Hepatocyte (in vitro differentiated cells): ENCODE measurements around the gene HNRNPA2B1. TPM values are rescaled to one million over a fixed set of nuclear protein-coding genes. Genes with fewer than 3 reads are reported as not detected.
"Not testable (repeated sequence)": the region's sequence is repeated elsewhere in the genome, so short reads cannot be mapped to it uniquely, and the experiment has no call there.

ENCODE experiments used
- DNase-seq: peaks from one replicate; pipeline ENCODE4 v3.0.0-alpha.2; 2016; ENCODE audit warnings: low spot score
- H2AFZ ChIP-seq: fragments of 200-600 bp; sonication (generic); 2 replicates; pipeline ENCODE4 v1.6.0; 2016; ENCODE audit warnings: antibody characterized with exemption, mild to moderate bottlenecking
- H3K27ac ChIP-seq: fragments of 200-600 bp; sonication (generic); 2 replicates; pipeline ENCODE4 v1.5.1; 2016; ENCODE audit warnings: mild to moderate bottlenecking
- H3K27me3 ChIP-seq: fragments of 200-600 bp; sonication (generic); 2 replicates; pipeline ENCODE4 v1.6.1; 2016
- H3K36me3 ChIP-seq: fragments of 200-600 bp; sonication (generic); replicated peaks from 2 replicates; pipeline ENCODE4 v1.5.1; 2016; ENCODE audit warnings: low read depth; ENCODE audit not compliant: insufficient read depth
- H3K4me1 ChIP-seq: fragments of 200-600 bp; sonication (generic); 2 replicates; pipeline ENCODE4 v1.5.1; 2016; ENCODE audit warnings: mild to moderate bottlenecking, moderate library complexity; ENCODE audit not compliant: insufficient read depth
- H3K4me2 ChIP-seq: fragments of 200-600 bp; sonication (generic); 2 replicates; pipeline ENCODE4 v1.6.0; 2016
- H3K4me3 ChIP-seq: fragments of 200-600 bp; sonication (generic); 2 replicates; pipeline ENCODE4 v1.5.1; 2016; ENCODE audit warnings: mild to moderate bottlenecking
- H3K79me2 ChIP-seq: fragments of 200-600 bp; sonication (generic); 2 replicates; pipeline ENCODE4 v1.6.0; 2017; ENCODE audit warnings: mild to moderate bottlenecking
- H3K9me2 ChIP-seq: fragments of 200-600 bp; sonication (generic); replicated peaks from 2 replicates; pipeline ENCODE4 v1.6.0; 2017; ENCODE audit warnings: mild to moderate bottlenecking; ENCODE audit not compliant: insufficient read depth
- H3K9me3 ChIP-seq: fragments of 200-600 bp; sonication (generic); 2 replicates; pipeline ENCODE4 v1.5.1; 2016; ENCODE audit warnings: low read depth, mild to moderate bottlenecking
- H4K20me1 ChIP-seq: fragments of 200-600 bp; sonication (generic); 2 replicates; pipeline ENCODE4 v1.6.0; 2016; ENCODE audit warnings: mild to moderate bottlenecking; ENCODE audit not compliant: insufficient read depth, poor library complexity, severe bottlenecking
- CTCF ChIP-seq: fragments of 200-600 bp; sonication (generic); IDR thresholded peaks from 2 replicates; pipeline ENCODE4 v1.5.1; 2016; ENCODE audit warnings: antibody characterized with exemption, mild to moderate bottlenecking; ENCODE audit not compliant: poor library complexity
- EZH2 ChIP-seq: fragments of 200-600 bp; sonication (generic); IDR thresholded peaks from 2 replicates; pipeline ENCODE4 v1.6.1; 2016; ENCODE audit warnings: antibody characterized with exemption, mild to moderate bottlenecking, borderline replicate concordance
- EZH2phosphoT487 ChIP-seq: fragments of 200-600 bp; sonication (generic); IDR thresholded peaks from one replicate; pipeline ENCODE4 v1.6.1; 2018; ENCODE audit warnings: antibody characterized with exemption, mild to moderate bottlenecking, low read depth, moderate library complexity; ENCODE audit not compliant: unreplicated experiment, severe bottlenecking
- WGBS: methylation state at CpG from one replicate; pipeline ENCODE4 v1.1.6; 2016; ENCODE audit warnings: low lambda C conversion rate; ENCODE audit errors: missing lambda C conversion rate; 5-methylcytosine and 5-hydroxymethylcytosine counted together
- polyA plus RNA-seq: library from polyadenylated mRNA; unstranded; fragments of >200 nt; fragmentation: Nextera tagmentation; extraction: Ambion mirVana; gene quantifications from 2 replicates; pipeline ENCODE4 v1.2.1, GENCODE V29; 2016
- total RNA-seq: library from RNA; depleted of rRNA; stranded (reverse); fragments of >200 nt; gene quantifications from 2 replicates; pipeline ENCODE4 v1.2.3, GENCODE V29; 2014

The HNRNPA2B1 gene
- total and polyA plus RNA-seq, 2 experiments from 2014 or later: 193 to 553 TPM

- Histone ChIP-seq H3K79me2 (peaks cover 23% of the 10 kb centered on the region), H4K20me1 (no peaks in the 10 kb centered on the region), H3K4me3 (no peak overlapping the region), H3K9me2 (no peaks in the 10 kb centered on the region), H2AFZ (no peak overlapping the region), H3K27me3 (peaks cover 20% of the 10 kb centered on the region), H3K36me3 (no peaks in the 10 kb centered on the region), H3K4me2 (no peak overlapping the region), H3K9me3 (no peaks in the 10 kb centered on the region), H3K27ac (no peak overlapping the region), H3K4me1 (peaks cover 10% of the 10 kb centered on the region)
- TF ChIP-seq EZH2phosphoT487 (no peak), EZH2 (no peak)
- no peak for DNase-seq
- 89% methylated on average over 5 of the region's 5 CpGs for WGBS
Observed at GRCh38 chr7:26151096-26151495, 49.5 kb downstream of the HNRNPA2B1 start.

- H3K79me2 ChIP-seq: peaks cover 11% of the 10 kb centered on the region
- peaks cover 5% of the 10 kb centered on the region for H3K4me1 ChIP-seq
- WGBS: 94% methylated on average over 1 of the region's 1 CpG
- no peak overlapping the region for H2AFZ ChIP-seq
- TF ChIP-seq EZH2 (no peak), CTCF (no peak), EZH2phosphoT487 (no peak)
- H4K20me1 ChIP-seq: no peaks in the 10 kb centered on the region
- no peaks in the 10 kb centered on the region for H3K9me3 ChIP-seq
- no peak for DNase-seq
- peaks cover 20% of the 10 kb centered on the region for H3K27me3 ChIP-seq
- no peak overlapping the region for H3K4me2 ChIP-seq
- H3K36me3 ChIP-seq: no peaks in the 10 kb centered on the region
- no peak overlapping the region for H3K4me3 ChIP-seq
- no peaks in the 10 kb centered on the region for H3K9me2 ChIP-seq
- no peak overlapping the region for H3K27ac ChIP-seq
Observed at GRCh38 chr7:26149391-26149977, 51.1 kb downstream of the HNRNPA2B1 start.

DNA sequence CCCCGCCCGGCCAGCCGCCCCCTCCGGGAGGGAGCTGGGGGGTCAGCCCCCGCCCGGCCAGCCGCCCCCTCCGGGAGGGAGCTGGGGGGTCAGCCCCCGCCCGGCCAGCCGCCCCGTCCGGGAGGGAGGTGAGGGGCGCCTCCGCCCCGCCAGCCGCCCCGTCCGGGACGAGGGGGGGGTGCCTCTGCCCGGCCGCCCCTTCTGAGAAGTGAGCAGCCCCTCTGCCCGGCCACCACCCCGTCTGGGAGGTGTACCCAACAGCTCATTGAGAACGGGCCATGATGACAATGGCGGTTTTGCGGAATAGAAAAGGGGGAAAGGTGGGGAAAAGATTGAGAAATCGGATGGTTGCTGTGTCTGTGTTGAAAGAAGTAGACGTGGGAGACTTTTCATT, 52.2 kb downstream of the HNRNPA2B1 start:
- H2AFZ ChIP-seq, H3K36me3 ChIP-seq, H3K27me3 ChIP-seq, H3K79me2 ChIP-seq, DNase-seq, H3K27ac ChIP-seq, H3K4me1 ChIP-seq, H4K20me1 ChIP-seq, H3K4me3 ChIP-seq, H3K9me2 ChIP-seq, H3K9me3 ChIP-seq, H3K4me2 ChIP-seq: not testable (repeated sequence)
- WGBS: 84% methylated on average over 9 of the region's 29 CpGs

DNA sequence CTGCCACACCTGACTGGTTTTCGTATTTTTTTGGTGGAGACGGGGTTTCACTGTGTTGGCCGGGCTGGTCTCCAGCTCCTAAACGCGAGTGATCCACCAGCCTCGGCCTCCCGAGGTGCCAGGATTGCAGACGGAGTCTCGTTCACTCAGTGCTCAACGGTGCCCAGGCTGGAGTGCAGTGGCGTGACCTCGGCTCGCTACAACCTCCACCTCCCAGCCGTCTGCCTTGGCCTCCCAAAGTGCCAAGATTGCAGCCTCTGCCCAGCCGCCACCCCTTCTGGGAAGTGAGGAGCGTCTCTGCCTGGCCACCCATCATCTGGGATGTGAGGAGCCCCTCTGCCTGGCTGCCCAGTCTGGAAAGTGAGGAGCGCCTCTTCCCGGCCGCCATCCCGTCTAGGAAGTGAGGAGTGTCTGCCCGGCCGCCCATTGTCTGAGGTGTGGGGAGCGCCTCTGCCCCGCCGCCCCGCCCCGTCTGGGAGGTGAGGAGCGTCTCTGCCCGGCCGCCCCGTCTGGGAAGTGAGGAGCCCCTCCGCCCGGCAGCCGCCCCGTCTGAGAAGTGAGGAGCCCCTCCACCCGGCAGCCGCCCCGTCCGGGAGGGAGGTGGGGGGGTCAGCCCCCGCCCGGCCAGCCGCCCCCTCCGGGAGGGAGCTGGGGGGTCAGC, 52.8 kb downstream of the HNRNPA2B1 start:
- H3K9me3 ChIP-seq, H4K20me1 ChIP-seq, H3K27me3 ChIP-seq, H3K9me2 ChIP-seq, H3K36me3 ChIP-seq, H3K79me2 ChIP-seq, H3K4me3 ChIP-seq, H3K4me2 ChIP-seq, H2AFZ ChIP-seq, H3K4me1 ChIP-seq, DNase-seq, H3K27ac ChIP-seq: not testable (repeated sequence)
- 98% methylated on average over 22 of the region's 43 CpGs for WGBS

DNA sequence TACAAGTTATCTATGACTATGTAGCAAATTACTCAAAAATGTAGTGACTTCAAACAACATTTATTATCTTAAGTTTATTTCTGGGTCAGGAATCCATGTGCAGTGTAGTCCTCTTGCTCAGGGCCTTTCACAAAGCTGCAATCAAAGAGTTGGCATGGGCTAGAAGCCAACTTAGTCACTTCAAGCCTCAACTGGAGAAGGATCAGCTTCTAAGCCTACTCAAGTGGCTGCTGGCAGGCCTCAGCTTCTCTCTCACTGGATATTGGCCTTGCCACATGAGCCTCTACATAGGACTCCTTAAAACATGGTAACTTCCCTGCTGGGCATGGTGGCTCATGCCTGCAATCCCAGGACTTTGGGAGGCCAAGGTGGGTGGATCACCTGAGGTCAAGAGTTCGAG, 53.5 kb downstream of the HNRNPA2B1 start:
- DNase-seq: no peak
- WGBS: 88% methylated on average over 1 of the region's 1 CpG
- H4K20me1 ChIP-seq: no peaks in the 10 kb centered on the region
- no peak overlapping the region for H3K27ac ChIP-seq
- H3K79me2 ChIP-seq: no peaks in the 10 kb centered on the region
- no peaks in the 10 kb centered on the region for H3K9me2 ChIP-seq
- H3K36me3 ChIP-seq: no peaks in the 10 kb centered on the region
- TF ChIP-seq CTCF (no peak), EZH2 (no peak), EZH2phosphoT487 (no peak)
- H3K9me3 ChIP-seq: no peaks in the 10 kb centered on the region
- H2AFZ ChIP-seq: no peak overlapping the region
- H3K27me3 ChIP-seq: peaks cover 5% of the 10 kb centered on the region
- H3K4me1 ChIP-seq: no peaks in the 10 kb centered on the region
- H3K4me3 ChIP-seq: no peak overlapping the region
- no peak overlapping the region for H3K4me2 ChIP-seq
